ENCODE data around the gene SACS.

Gene SACS

GRCh38 chr13:23375001-23375971 lies 58.2 kb downstream of the SACS start:
- peaks cover 24% of the 10 kb centered on the region for H3K4me1 ChIP-seq (ENCODE audit: insufficient read depth, poor library complexity, severe bottlenecking)
- peak; percentile 17 for TF ChIP-seq CTCF (IDR thresholded peaks at IDR 0.05; ENCODE audit: poor library complexity, severe bottlenecking)
- peak overlapping the region; percentile 95 for H3K27ac ChIP-seq (ENCODE audit: poor library complexity, severe bottlenecking)
- H3K4me3 ChIP-seq (ENCODE audit: severe bottlenecking), result peak overlapping the region; percentile 85
- ATAC-seq (ENCODE audit: low read depth) (peak; percentile 87), DNase-seq (ENCODE audit: low spot score) (peak; percentile 86)
- peaks cover 32% of the 10 kb centered on the region for H3K36me3 ChIP-seq (ENCODE audit: low read depth)
- H3K27me3 ChIP-seq (ENCODE audit: insufficient read depth, poor library complexity, severe bottlenecking), result no peaks in the 10 kb centered on the region
- no peaks in the 10 kb centered on the region for H3K9me3 ChIP-seq (ENCODE audit: severe bottlenecking)

GRCh38 chr13:23372264-23372906 lies 61.1 kb downstream of the SACS start:
- H3K27ac ChIP-seq (ENCODE audit: poor library complexity, severe bottlenecking), result no peak overlapping the region
- no peaks in the 10 kb centered on the region for H3K27me3 ChIP-seq (ENCODE audit: insufficient read depth, poor library complexity, severe bottlenecking)
- H3K4me3 ChIP-seq (ENCODE audit: severe bottlenecking), result no peak overlapping the region
- TF ChIP-seq CTCF (IDR thresholded peaks at IDR 0.05; ENCODE audit: poor library complexity, severe bottlenecking), result no peak
- no peak for ATAC-seq (ENCODE audit: low read depth)
- H3K4me1 ChIP-seq (ENCODE audit: insufficient read depth, poor library complexity, severe bottlenecking), result peaks cover 12% of the 10 kb centered on the region
- no peak for DNase-seq (ENCODE audit: low spot score)
- peaks cover 57% of the 10 kb centered on the region for H3K36me3 ChIP-seq (ENCODE audit: low read depth)
- H3K9me3 ChIP-seq (ENCODE audit: severe bottlenecking), result no peaks in the 10 kb centered on the region

- H3K36me3 ChIP-seq (ENCODE audit: low read depth), result peaks cover 88% of the 10 kb centered on the region
- no peak for TF ChIP-seq CTCF (IDR thresholded peaks at IDR 0.05; ENCODE audit: poor library complexity, severe bottlenecking)
- H3K27ac ChIP-seq (ENCODE audit: poor library complexity, severe bottlenecking), result no peak overlapping the region
- no peak for ATAC-seq (ENCODE audit: low read depth)
- no peak overlapping the region for H3K4me3 ChIP-seq (ENCODE audit: severe bottlenecking)
- DNase-seq (ENCODE audit: low spot score), result no peak
- no peaks in the 10 kb centered on the region for H3K4me1 ChIP-seq (ENCODE audit: insufficient read depth, poor library complexity, severe bottlenecking)
- H3K9me3 ChIP-seq (ENCODE audit: severe bottlenecking), result no peaks in the 10 kb centered on the region
- H3K27me3 ChIP-seq (ENCODE audit: insufficient read depth, poor library complexity, severe bottlenecking), result no peaks in the 10 kb centered on the region
Observed at GRCh38 chr13:23367907-23368306, 65.6 kb downstream of the SACS start.

GRCh38 chr13:23365652-23366051 lies 67.8 kb downstream of the SACS start:
- DNase-seq (ENCODE audit: low spot score), result no peak
- H3K27me3 ChIP-seq (ENCODE audit: insufficient read depth, poor library complexity, severe bottlenecking), result no peaks in the 10 kb centered on the region
- no peaks in the 10 kb centered on the region for H3K4me1 ChIP-seq (ENCODE audit: insufficient read depth, poor library complexity, severe bottlenecking)
- no peak overlapping the region for H3K27ac ChIP-seq (ENCODE audit: poor library complexity, severe bottlenecking)
- H3K4me3 ChIP-seq (ENCODE audit: severe bottlenecking), result no peak overlapping the region
- ATAC-seq (ENCODE audit: low read depth), result no peak
- H3K9me3 ChIP-seq (ENCODE audit: severe bottlenecking), result no peaks in the 10 kb centered on the region
- H3K36me3 ChIP-seq (ENCODE audit: low read depth), result peaks cover 73% of the 10 kb centered on the region
- TF ChIP-seq CTCF (IDR thresholded peaks at IDR 0.05; ENCODE audit: poor library complexity, severe bottlenecking), result no peak

Data from RWPE2 (cell line).